LNCaP clone FGC (cell line): ENCODE data around the gene TRAF3IP3.

Experiments
- DNase-seq: peaks from one replicate; pipeline ENCODE4 v3.0.0-alpha.2; 2011; ENCODE audit warnings: low read depth
- H3K4me3 ChIP-seq: 2 replicates; pipeline ENCODE4 v1.5.1; 2011; ENCODE audit warnings: mild to moderate bottlenecking, low read depth, low read length, control low read depth
- TF ChIP-seq, protein P1 (sequence below): IDR thresholded peaks from 2 replicates; pipeline ENCODE4 v1.5.1; 2012; ENCODE audit warnings: mild to moderate bottlenecking; ENCODE audit not compliant: control insufficient read depth, insufficient read depth; ENCODE audit errors: extremely low read depth

The TRAF3IP3 gene

GRCh38 chr1:209769971-209770370 is 14.1 kb downstream of the TRAF3IP3 start:
- DNase-seq = no peak
- no peak overlapping the region for H3K4me3 ChIP-seq
- TF ChIP-seq, protein P1, sequence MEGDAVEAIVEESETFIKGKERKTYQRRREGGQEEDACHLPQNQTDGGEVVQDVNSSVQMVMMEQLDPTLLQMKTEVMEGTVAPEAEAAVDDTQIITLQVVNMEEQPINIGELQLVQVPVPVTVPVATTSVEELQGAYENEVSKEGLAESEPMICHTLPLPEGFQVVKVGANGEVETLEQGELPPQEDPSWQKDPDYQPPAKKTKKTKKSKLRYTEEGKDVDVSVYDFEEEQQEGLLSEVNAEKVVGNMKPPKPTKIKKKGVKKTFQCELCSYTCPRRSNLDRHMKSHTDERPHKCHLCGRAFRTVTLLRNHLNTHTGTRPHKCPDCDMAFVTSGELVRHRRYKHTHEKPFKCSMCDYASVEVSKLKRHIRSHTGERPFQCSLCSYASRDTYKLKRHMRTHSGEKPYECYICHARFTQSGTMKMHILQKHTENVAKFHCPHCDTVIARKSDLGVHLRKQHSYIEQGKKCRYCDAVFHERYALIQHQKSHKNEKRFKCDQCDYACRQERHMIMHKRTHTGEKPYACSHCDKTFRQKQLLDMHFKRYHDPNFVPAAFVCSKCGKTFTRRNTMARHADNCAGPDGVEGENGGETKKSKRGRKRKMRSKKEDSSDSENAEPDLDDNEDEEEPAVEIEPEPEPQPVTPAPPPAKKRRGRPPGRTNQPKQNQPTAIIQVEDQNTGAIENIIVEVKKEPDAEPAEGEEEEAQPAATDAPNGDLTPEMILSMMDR = no peak

- H3K4me3 ChIP-seq = no peak overlapping the region
- DNase-seq = no peak
- TF ChIP-seq, protein P1 = no peak
These were observed 15.0 kb downstream of the TRAF3IP3 start for GRCh38 chr1:209770636-209771415.

DNA sequence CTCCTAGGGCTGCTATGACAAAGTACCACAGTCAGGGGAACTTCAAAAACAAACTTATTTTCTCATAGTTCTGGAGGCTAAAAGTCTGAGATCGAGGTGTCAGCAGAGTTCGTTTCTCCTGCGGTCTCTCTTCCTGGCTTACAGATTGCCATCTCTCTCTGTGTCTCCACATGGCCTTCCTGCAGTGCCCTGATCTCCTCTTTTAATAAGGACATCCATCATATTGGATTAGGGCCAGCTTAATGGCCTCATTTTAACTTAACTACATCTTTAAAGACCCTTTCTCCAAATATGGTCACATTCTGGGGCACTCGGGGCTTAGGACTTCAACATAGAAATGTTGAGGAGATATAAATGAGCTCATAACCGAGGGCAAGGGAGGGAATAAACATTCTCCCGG is 16.3 kb downstream of the TRAF3IP3 start:
- TF ChIP-seq, protein P1 = no peak
- no peak for DNase-seq
- H3K4me3 ChIP-seq = no peak overlapping the region

GRCh38 chr1:209774592-209774991 is 18.7 kb downstream of the TRAF3IP3 start:
- H3K4me3 ChIP-seq = no peak overlapping the region
- TF ChIP-seq, protein P1 = no peak
- no peak for DNase-seq

DNA sequence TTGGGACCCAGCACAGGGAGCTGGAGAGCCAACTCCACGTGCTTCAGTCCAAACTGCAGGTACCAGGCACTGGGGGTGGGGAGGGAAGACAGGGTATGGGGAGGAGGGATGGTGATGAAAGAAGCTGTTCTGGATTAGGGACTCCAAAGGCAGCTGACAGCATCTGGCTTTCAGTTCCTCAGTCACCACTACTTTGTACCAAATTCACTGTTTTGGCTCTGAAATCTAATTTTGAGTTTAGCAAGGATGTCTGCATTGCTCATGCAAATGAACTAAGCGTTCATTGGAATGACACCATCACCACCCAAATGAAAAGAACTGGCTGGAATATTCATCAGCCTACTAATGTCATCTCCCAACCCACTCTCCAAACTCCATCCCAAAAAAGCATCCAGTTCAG is 19.8 kb downstream of the TRAF3IP3 start:
- TF ChIP-seq, protein P1 = no peak
- H3K4me3 ChIP-seq = no peak overlapping the region
- DNase-seq = no peak

DNA sequence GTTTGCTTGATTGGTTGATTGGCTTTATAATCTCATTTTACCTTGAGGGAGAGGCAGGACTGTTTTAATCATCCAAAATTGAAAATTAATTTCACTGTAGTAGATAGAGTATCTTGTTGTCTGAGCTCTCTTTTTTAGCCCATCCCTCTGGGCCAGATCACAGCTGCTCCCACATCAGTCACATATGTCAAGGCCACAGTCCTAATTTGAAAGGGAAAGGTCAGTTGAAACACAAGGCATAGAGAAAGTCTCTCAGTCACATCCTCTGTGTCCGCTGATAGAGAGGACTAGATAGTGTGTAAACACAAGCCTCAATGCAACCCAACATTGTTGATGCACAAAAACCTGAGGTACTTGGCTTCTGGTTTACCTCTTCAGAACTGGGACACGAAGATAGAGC is 21.7 kb downstream of the TRAF3IP3 start:
- no peak overlapping the region for H3K4me3 ChIP-seq
- TF ChIP-seq, protein P1 = no peak
- no peak for DNase-seq

GRCh38 chr1:209778102-209778501 is 22.2 kb downstream of the TRAF3IP3 start:
- no peak for DNase-seq
- TF ChIP-seq, protein P1 = no peak
- H3K4me3 ChIP-seq = no peak overlapping the region
